NB4 (cell line): ENCODE results near the gene SOBP.
A peak's percentile ranks its signal among the peaks of the same experiment; 100 is the strongest.

Source experiments
- DNase-seq: peaks from one replicate; pipeline ENCODE4 v3.0.0; 2010; ENCODE audit warnings: low read depth
- H3K4me3 ChIP-seq: one replicate; pipeline ENCODE4 v1.5.1; 2011; ENCODE audit warnings: mild to moderate bottlenecking, low read depth, low read length, moderate library complexity
- MYC ChIP-seq: IDR thresholded peaks from 2 replicates; pipeline ENCODE4 v1.6.1; 2011; ENCODE audit warnings: low read depth, low read length
- POLR2A ChIP-seq: IDR thresholded peaks from 2 replicates; pipeline ENCODE4 v1.6.1; 2011; ENCODE audit warnings: mild to moderate bottlenecking; ENCODE audit not compliant: insufficient read length; ENCODE audit errors: extremely low read depth
- TF ChIP-seq, protein P1 (sequence below): IDR thresholded peaks from one replicate; pipeline ENCODE4 v1.5.1; 2012; ENCODE audit warnings: low read depth, low read length
- TF ChIP-seq, protein P2 (sequence below): IDR thresholded peaks from 2 replicates; pipeline ENCODE4 v1.6.1; 2011; ENCODE audit warnings: low read depth, low read length

The SOBP gene, protein sequence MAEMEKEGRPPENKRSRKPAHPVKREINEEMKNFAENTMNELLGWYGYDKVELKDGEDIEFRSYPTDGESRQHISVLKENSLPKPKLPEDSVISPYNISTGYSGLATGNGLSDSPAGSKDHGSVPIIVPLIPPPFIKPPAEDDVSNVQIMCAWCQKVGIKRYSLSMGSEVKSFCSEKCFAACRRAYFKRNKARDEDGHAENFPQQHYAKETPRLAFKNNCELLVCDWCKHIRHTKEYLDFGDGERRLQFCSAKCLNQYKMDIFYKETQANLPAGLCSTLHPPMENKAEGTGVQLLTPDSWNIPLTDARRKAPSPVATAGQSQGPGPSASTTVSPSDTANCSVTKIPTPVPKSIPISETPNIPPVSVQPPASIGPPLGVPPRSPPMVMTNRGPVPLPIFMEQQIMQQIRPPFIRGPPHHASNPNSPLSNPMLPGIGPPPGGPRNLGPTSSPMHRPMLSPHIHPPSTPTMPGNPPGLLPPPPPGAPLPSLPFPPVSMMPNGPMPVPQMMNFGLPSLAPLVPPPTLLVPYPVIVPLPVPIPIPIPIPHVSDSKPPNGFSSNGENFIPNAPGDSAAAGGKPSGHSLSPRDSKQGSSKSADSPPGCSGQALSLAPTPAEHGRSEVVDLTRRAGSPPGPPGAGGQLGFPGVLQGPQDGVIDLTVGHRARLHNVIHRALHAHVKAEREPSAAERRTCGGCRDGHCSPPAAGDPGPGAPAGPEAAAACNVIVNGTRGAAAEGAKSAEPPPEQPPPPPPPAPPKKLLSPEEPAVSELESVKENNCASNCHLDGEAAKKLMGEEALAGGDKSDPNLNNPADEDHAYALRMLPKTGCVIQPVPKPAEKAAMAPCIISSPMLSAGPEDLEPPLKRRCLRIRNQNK

DNA sequence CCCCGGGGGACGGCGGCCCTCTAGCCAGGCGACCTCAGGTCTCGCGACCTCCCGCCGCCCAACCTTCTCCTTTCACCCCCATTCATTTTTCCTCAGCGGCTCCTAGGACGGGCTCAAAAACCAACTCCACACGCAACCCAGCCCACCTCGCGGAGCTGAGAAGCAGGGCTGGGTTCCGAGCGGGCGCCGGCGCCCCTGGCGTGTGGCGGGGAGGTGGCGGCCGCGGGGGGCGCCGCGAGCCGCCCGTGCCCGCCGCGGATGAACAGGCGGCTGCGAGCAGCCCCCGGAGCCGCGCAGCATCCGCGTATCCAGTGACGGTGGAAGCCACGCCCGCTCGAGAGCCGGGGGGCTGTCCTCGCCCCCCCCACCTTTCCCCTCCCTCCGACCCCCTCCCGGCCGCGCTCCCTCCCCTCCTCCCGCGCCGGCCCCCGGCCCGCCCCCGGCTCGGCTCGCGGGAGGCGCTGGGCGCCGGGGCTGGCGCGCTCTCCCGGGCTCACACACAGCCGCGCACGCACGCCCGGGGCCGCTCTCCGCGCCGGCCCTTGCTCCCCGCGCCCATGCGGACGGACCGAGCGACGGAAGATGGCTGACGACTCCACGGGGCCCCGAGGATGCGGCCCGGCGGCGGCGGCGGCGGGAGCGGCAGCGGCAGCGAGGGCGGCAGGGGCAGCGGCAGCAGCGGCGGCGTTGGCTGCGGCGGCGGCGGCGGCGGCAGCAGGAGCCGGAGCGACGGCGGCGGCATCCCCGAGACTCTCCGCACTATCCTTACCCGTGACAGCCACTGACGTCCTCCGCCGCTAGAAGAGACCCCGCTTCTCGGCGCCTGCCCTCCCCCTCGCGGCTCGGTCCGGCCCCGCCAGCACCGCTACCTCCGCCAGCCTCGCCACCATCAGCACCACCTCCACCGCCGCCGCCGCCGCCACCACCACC, at the start of gene SOBP:
SOBP (plus strand) TSS at position 482 of the 930 bp plus-strand sequence. CDS start 500 bp downstream, outside the sequence.
- peak within 1 kb of the TSS; percentile 66 for H3K4me3 ChIP-seq
- TF ChIP-seq MYC (no peak), POLR2A (peak; percentile 38)
- TF ChIP-seq, protein P1, sequence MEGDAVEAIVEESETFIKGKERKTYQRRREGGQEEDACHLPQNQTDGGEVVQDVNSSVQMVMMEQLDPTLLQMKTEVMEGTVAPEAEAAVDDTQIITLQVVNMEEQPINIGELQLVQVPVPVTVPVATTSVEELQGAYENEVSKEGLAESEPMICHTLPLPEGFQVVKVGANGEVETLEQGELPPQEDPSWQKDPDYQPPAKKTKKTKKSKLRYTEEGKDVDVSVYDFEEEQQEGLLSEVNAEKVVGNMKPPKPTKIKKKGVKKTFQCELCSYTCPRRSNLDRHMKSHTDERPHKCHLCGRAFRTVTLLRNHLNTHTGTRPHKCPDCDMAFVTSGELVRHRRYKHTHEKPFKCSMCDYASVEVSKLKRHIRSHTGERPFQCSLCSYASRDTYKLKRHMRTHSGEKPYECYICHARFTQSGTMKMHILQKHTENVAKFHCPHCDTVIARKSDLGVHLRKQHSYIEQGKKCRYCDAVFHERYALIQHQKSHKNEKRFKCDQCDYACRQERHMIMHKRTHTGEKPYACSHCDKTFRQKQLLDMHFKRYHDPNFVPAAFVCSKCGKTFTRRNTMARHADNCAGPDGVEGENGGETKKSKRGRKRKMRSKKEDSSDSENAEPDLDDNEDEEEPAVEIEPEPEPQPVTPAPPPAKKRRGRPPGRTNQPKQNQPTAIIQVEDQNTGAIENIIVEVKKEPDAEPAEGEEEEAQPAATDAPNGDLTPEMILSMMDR = peak; percentile 8
- DNase-seq = peak; percentile 72

DNA sequence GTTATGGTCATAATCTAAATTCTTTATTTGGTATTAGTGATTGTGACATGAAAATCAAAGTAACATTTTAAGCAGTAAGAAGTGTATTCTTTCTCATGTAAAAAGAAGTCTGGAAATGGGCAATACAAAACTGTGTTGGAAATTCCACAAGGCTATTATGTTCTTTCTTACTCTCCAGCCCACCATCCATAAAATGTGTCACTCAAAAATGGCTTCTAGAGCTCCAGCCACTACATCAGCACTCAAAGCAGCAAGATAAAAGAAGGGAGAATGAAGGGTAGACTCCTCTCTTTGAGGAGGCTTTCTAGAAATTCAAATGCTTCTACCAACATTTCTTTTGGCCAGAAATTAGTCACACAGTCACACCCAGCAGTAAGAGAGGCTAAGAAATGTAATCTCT, 49.0 kb upstream of the SOBP start:
- no peak for DNase-seq
- TF ChIP-seq MYC = no peak
- TF ChIP-seq POLR2A = no peak
- TF ChIP-seq, protein P2, sequence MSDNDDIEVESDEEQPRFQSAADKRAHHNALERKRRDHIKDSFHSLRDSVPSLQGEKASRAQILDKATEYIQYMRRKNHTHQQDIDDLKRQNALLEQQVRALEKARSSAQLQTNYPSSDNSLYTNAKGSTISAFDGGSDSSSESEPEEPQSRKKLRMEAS = no peak
- TF ChIP-seq, protein P1 = no peak
- H3K4me3 ChIP-seq = no peak overlapping the region

DNA sequence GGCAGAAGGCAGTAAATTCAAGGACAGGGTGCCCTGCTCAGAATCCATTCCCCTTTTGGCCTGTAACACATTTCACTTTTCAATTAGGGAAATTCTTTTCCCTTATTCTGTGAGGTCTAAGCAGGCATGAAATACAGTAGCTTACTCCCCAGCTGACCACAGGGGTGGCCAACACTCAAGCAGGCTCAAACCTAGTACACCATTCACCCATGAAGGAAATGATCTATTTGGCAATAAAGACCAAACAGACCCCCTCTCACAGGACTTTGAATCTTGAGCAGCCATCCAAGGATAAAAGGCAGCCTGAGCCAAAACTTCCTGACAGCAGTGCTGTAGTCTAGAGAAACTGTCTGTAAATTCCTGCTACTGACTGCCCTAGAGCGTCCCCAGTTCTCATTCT, 48.2 kb upstream of the SOBP start:
- no peak overlapping the region for H3K4me3 ChIP-seq
- TF ChIP-seq, protein P2 = no peak
- TF ChIP-seq MYC = no peak
- TF ChIP-seq, protein P1 = no peak
- TF ChIP-seq POLR2A = no peak
- DNase-seq = no peak

DNA sequence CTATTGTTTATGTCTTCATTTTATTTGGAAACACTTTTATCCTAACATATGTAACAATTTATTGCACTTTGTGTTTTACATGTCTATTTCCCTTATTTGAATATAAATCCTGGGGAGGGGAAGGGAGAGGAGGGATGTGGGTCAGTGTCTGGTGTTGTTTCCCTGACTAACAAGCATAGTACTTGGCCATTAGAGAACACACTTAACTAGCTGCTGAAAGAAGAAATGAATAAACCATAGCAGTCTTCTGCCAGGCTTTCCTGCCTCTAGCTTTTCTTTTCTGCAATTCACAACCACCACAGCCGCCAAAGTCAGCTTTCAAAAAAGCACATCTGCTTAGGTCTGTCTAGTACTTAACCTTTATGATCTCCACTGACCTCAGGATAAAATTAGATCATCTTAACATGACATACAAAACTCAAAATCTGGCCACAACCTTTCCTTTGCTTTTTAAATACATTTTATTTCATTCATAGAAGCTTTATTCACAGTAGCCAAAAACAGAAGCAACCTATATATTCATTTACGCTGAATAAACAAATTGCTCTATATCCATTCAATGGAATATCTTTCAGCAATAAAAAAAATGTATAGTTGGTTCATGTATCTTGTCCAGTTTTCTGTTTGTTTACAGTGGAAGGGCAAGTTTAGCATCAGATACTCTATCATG, 46.8 kb upstream of the SOBP start:
- no peak for DNase-seq
- TF ChIP-seq POLR2A (no peak), MYC (no peak)
- TF ChIP-seq, protein P1 = no peak
- TF ChIP-seq, protein P2 = no peak
- H3K4me3 ChIP-seq = no peak overlapping the region
